ENCODE results near the gene UBR1.
"Not testable (repeated sequence)": the region's sequence is repeated elsewhere in the genome, so short reads cannot be mapped to it uniquely, and the experiment has no call there.

Gene UBR1

GRCh38 chr15:43048935-43049334 is 56.9 kb downstream of the UBR1 start:
- DNase-seq, result no peak

GRCh38 chr15:43046484-43046883 is 59.4 kb downstream of the UBR1 start:
- DNase-seq, result no peak

- DNase-seq, result no peak
Observed at GRCh38 chr15:43042885-43043284, 63.0 kb downstream of the UBR1 start.

- DNase-seq, result not testable (repeated sequence)
Observed at GRCh38 chr15:43041085-43041484, 64.8 kb downstream of the UBR1 start.

GRCh38 chr15:43035240-43035639 is 70.6 kb downstream of the UBR1 start:
- DNase-seq, result not testable (repeated sequence)

- DNase-seq, result no peak
Observed at GRCh38 chr15:43029476-43029875, 76.4 kb downstream of the UBR1 start.

- no peak for DNase-seq
Observed at GRCh38 chr15:43025150-43025549, 80.7 kb downstream of the UBR1 start.

- not testable (repeated sequence) for DNase-seq
Observed at GRCh38 chr15:43014671-43015070, 91.2 kb downstream of the UBR1 start.

- DNase-seq, result no peak
Observed at GRCh38 chr15:43009206-43009605, 96.6 kb downstream of the UBR1 start.

GRCh38 chr15:43008150-43008549 is 97.7 kb downstream of the UBR1 start:
- no peak for DNase-seq

GRCh38 chr15:43007551-43007950 is 98.3 kb downstream of the UBR1 start:
- no peak for DNase-seq

GRCh38 chr15:43006991-43007390 is 98.8 kb downstream of the UBR1 start:
- DNase-seq, result no peak

GRCh38 chr15:43004886-43005595 is 100.8 kb downstream of the UBR1 start:
- not testable (repeated sequence) for DNase-seq

- DNase-seq, result no peak
Observed at GRCh38 chr15:42999201-42999779, 106.5 kb downstream of the UBR1 start.

GRCh38 chr15:42996871-42997270 is 109.0 kb downstream of the UBR1 start:
- no peak for DNase-seq

GRCh38 chr15:42994546-42994945 is 111.3 kb downstream of the UBR1 start:
- DNase-seq, result no peak

GRCh38 chr15:42992626-42993025 is 113.2 kb downstream of the UBR1 start:
- no peak for DNase-seq

GRCh38 chr15:42986693-42987342 is 119.0 kb downstream of the UBR1 start:
- DNase-seq, result no peak

- DNase-seq, result no peak
Observed at GRCh38 chr15:42984493-42985034, 121.3 kb downstream of the UBR1 start.

GRCh38 chr15:42979113-42979512 is 126.7 kb downstream of the UBR1 start:
- DNase-seq, result not testable (repeated sequence)

GRCh38 chr15:42974202-42974862 is 131.5 kb downstream of the UBR1 start:
- DNase-seq, result no peak

- no peak for DNase-seq
Observed at GRCh38 chr15:42973114-42973513, 132.7 kb downstream of the UBR1 start.

- no peak for DNase-seq
Observed at GRCh38 chr15:42971830-42972229, 134.0 kb downstream of the UBR1 start.
